ENCODE data around the gene NAA35.

NAA35 gene

GRCh38 chr9:86022687-86023266, 81.8 kb downstream of the NAA35 start:
- H3K27ac Mint-ChIP-seq: peak overlapping the region; percentile 86
- no peaks in the 10 kb centered on the region for H3K27me3 Mint-ChIP-seq (ENCODE audit: low read depth)
- H3K9me3 Mint-ChIP-seq: no peaks in the 10 kb centered on the region
- DNase-seq (ENCODE audit: low spot score): no peak
- H3K4me3 Mint-ChIP-seq: peak overlapping the region; percentile 44
- peaks cover 64% of the 10 kb centered on the region for H3K36me3 Mint-ChIP-seq (ENCODE audit: low read depth)
- H3K4me1 Mint-ChIP-seq (ENCODE audit: low read depth): peaks cover 16% of the 10 kb centered on the region

GRCh38 chr9:86027767-86028166, 86.8 kb downstream of the NAA35 start:
- peaks cover 5% of the 10 kb centered on the region for H3K4me1 Mint-ChIP-seq (ENCODE audit: low read depth)
- peaks cover 32% of the 10 kb centered on the region for H3K36me3 Mint-ChIP-seq (ENCODE audit: low read depth)
- H3K4me3 Mint-ChIP-seq: no peak overlapping the region
- no peaks in the 10 kb centered on the region for H3K9me3 Mint-ChIP-seq
- H3K27ac Mint-ChIP-seq: no peak overlapping the region
- no peaks in the 10 kb centered on the region for H3K27me3 Mint-ChIP-seq (ENCODE audit: low read depth)
- DNase-seq (ENCODE audit: low spot score): no peak

GRCh38 chr9:86034863-86035734, 94.2 kb downstream of the NAA35 start:
- no peak overlapping the region for H3K4me3 Mint-ChIP-seq
- no peak for DNase-seq (ENCODE audit: low spot score)
- H3K9me3 Mint-ChIP-seq: no peaks in the 10 kb centered on the region
- peaks cover 2% of the 10 kb centered on the region for H3K36me3 Mint-ChIP-seq (ENCODE audit: low read depth)
- no peak overlapping the region for H3K27ac Mint-ChIP-seq
- no peaks in the 10 kb centered on the region for H3K4me1 Mint-ChIP-seq (ENCODE audit: low read depth)
- H3K27me3 Mint-ChIP-seq (ENCODE audit: low read depth): no peaks in the 10 kb centered on the region

GRCh38 chr9:86035827-86036440, 95.0 kb downstream of the NAA35 start:
- Mint-ChIP-seq H3K4me1 (ENCODE audit: low read depth) (no peaks in the 10 kb centered on the region), H3K36me3 (ENCODE audit: low read depth) (peaks cover 2% of the 10 kb centered on the region), H3K9me3 (no peaks in the 10 kb centered on the region)

GRCh38 chr9:86036555-86036954, 95.6 kb downstream of the NAA35 start:
- H3K36me3 Mint-ChIP-seq (ENCODE audit: low read depth): peaks cover 2% of the 10 kb centered on the region
- DNase-seq (ENCODE audit: low spot score): no peak
- H3K27ac Mint-ChIP-seq: no peak overlapping the region
- H3K9me3 Mint-ChIP-seq: no peaks in the 10 kb centered on the region
- H3K4me3 Mint-ChIP-seq: no peak overlapping the region
- H3K4me1 Mint-ChIP-seq (ENCODE audit: low read depth): no peaks in the 10 kb centered on the region
- H3K27me3 Mint-ChIP-seq (ENCODE audit: low read depth): no peaks in the 10 kb centered on the region

More at GRCh38 chr9:86035827-86036440, 95.0 kb downstream of the NAA35 start:
- no peak for DNase-seq (ENCODE audit: low spot score)
- Mint-ChIP-seq H3K27me3 (ENCODE audit: low read depth) (no peaks in the 10 kb centered on the region), H3K4me3 (no peak overlapping the region), H3K27ac (no peak overlapping the region)

GRCh38 chr9:86039991-86040860, 99.3 kb downstream of the NAA35 start:
- Mint-ChIP-seq H3K36me3 (ENCODE audit: low read depth) (no peaks in the 10 kb centered on the region), H3K4me1 (ENCODE audit: low read depth) (no peaks in the 10 kb centered on the region), H3K4me3 (no peak overlapping the region), H3K27ac (no peak overlapping the region), H3K27me3 (ENCODE audit: low read depth) (no peaks in the 10 kb centered on the region), H3K9me3 (no peaks in the 10 kb centered on the region)
- DNase-seq (ENCODE audit: low spot score): no peak

GRCh38 chr9:86040861-86041155, 99.9 kb downstream of the NAA35 start:
- H3K36me3 Mint-ChIP-seq (ENCODE audit: low read depth): no peaks in the 10 kb centered on the region
- H3K4me1 Mint-ChIP-seq (ENCODE audit: low read depth): no peaks in the 10 kb centered on the region
- DNase-seq (ENCODE audit: low spot score): no peak
- no peak overlapping the region for H3K4me3 Mint-ChIP-seq
- no peak overlapping the region for H3K27ac Mint-ChIP-seq
- no peaks in the 10 kb centered on the region for H3K27me3 Mint-ChIP-seq (ENCODE audit: low read depth)
- H3K9me3 Mint-ChIP-seq: no peaks in the 10 kb centered on the region

GRCh38 chr9:86041311-86041741, 100.4 kb downstream of the NAA35 start:
- Mint-ChIP-seq H3K9me3 (no peaks in the 10 kb centered on the region), H3K27ac (no peak overlapping the region), H3K4me3 (no peak overlapping the region), H3K4me1 (ENCODE audit: low read depth) (no peaks in the 10 kb centered on the region), H3K36me3 (ENCODE audit: low read depth) (no peaks in the 10 kb centered on the region), H3K27me3 (ENCODE audit: low read depth) (no peaks in the 10 kb centered on the region)
- no peak for DNase-seq (ENCODE audit: low spot score)

GRCh38 chr9:86042199-86042978, 101.4 kb downstream of the NAA35 start:
- H3K27ac Mint-ChIP-seq: no peak overlapping the region
- H3K27me3 Mint-ChIP-seq (ENCODE audit: low read depth): no peaks in the 10 kb centered on the region
- no peak overlapping the region for H3K4me3 Mint-ChIP-seq
- no peak for DNase-seq (ENCODE audit: low spot score)
- H3K4me1 Mint-ChIP-seq (ENCODE audit: low read depth): no peaks in the 10 kb centered on the region
- H3K36me3 Mint-ChIP-seq (ENCODE audit: low read depth): no peaks in the 10 kb centered on the region
- no peaks in the 10 kb centered on the region for H3K9me3 Mint-ChIP-seq

GRCh38 chr9:86043586-86043985, 102.6 kb downstream of the NAA35 start:
- peaks cover 3% of the 10 kb centered on the region for H3K27me3 Mint-ChIP-seq (ENCODE audit: low read depth)
- no peaks in the 10 kb centered on the region for H3K4me1 Mint-ChIP-seq (ENCODE audit: low read depth)
- no peaks in the 10 kb centered on the region for H3K36me3 Mint-ChIP-seq (ENCODE audit: low read depth)
- no peak for DNase-seq (ENCODE audit: low spot score)
- H3K27ac Mint-ChIP-seq: no peak overlapping the region
- no peaks in the 10 kb centered on the region for H3K9me3 Mint-ChIP-seq
- H3K4me3 Mint-ChIP-seq: no peak overlapping the region

GRCh38 chr9:86043999-86044398, 103.1 kb downstream of the NAA35 start:
- no peaks in the 10 kb centered on the region for H3K36me3 Mint-ChIP-seq (ENCODE audit: low read depth)
- peaks cover 3% of the 10 kb centered on the region for H3K27me3 Mint-ChIP-seq (ENCODE audit: low read depth)
- H3K4me3 Mint-ChIP-seq: no peak overlapping the region
- no peaks in the 10 kb centered on the region for H3K4me1 Mint-ChIP-seq (ENCODE audit: low read depth)
- no peak overlapping the region for H3K27ac Mint-ChIP-seq
- no peak for DNase-seq (ENCODE audit: low spot score)
- H3K9me3 Mint-ChIP-seq: no peaks in the 10 kb centered on the region

GRCh38 chr9:86045654-86046053, 104.7 kb downstream of the NAA35 start:
- no peak overlapping the region for H3K4me3 Mint-ChIP-seq
- H3K27ac Mint-ChIP-seq: no peak overlapping the region
- DNase-seq (ENCODE audit: low spot score): no peak
- H3K36me3 Mint-ChIP-seq (ENCODE audit: low read depth): no peaks in the 10 kb centered on the region
- H3K27me3 Mint-ChIP-seq (ENCODE audit: low read depth): peaks cover 10% of the 10 kb centered on the region
- H3K4me1 Mint-ChIP-seq (ENCODE audit: low read depth): no peaks in the 10 kb centered on the region
- no peaks in the 10 kb centered on the region for H3K9me3 Mint-ChIP-seq

GRCh38 chr9:86046071-86046636, 105.2 kb downstream of the NAA35 start:
- peaks cover 12% of the 10 kb centered on the region for H3K27me3 Mint-ChIP-seq (ENCODE audit: low read depth)
- no peak for DNase-seq (ENCODE audit: low spot score)
- no peaks in the 10 kb centered on the region for H3K4me1 Mint-ChIP-seq (ENCODE audit: low read depth)
- H3K36me3 Mint-ChIP-seq (ENCODE audit: low read depth): no peaks in the 10 kb centered on the region
- H3K4me3 Mint-ChIP-seq: no peak overlapping the region
- no peak overlapping the region for H3K27ac Mint-ChIP-seq
- no peaks in the 10 kb centered on the region for H3K9me3 Mint-ChIP-seq

Measured in T-helper 2 cell treated with Interferon-gamma antibody and Interleukin-4, amounts not matched to agents 5 μg/mL and 100 μg/mL, for 36 hours (primary cell).